ENCODE measurements around the gene PRR23E.

PRR23E gene

GRCh38 chr3:127194601-127195187 is 1.8 kb downstream of the PRR23E start:
- POLR2A ChIA-PET = no interaction called here

GRCh38 chr3:127195417-127195816 is 2.5 kb downstream of the PRR23E start:
- no peak for DNase-seq (ENCODE audit: extremely low spot score)
- TF ChIP-seq ELF4 (IDR thresholded peaks at IDR 0.05) (no peak), PKNOX1 (IDR thresholded peaks at IDR 0.05) (no peak), HDGF (IDR thresholded peaks at IDR 0.05; ENCODE audit: borderline replicate concordance) (no peak), NFRKB (IDR thresholded peaks at IDR 0.05) (no peak), L3MBTL2 (conservative IDR thresholded peaks at IDR 0.05) (no peak), FOXM1 (IDR thresholded peaks at IDR 0.05; ENCODE audit: borderline replicate concordance) (no peak), ZNF384 (IDR thresholded peaks at IDR 0.05) (no peak), FOXK2 (IDR thresholded peaks at IDR 0.05) (no peak), TARDBP (IDR thresholded peaks at IDR 0.05) (no peak), FOXA1 (IDR thresholded peaks at IDR 0.05) (no peak), BHLHE40 (IDR thresholded peaks at IDR 0.05; ENCODE audit: borderline replicate concordance) (no peak), SUZ12 (IDR thresholded peaks at IDR 0.05) (no peak), LEF1 (IDR thresholded peaks at IDR 0.05; ENCODE audit: borderline replicate concordance) (no peak), CTBP1 (IDR thresholded peaks at IDR 0.05; ENCODE audit: borderline replicate concordance) (no peak), SP1 (IDR thresholded peaks at IDR 0.05) (no peak), ARNT (IDR thresholded peaks at IDR 0.05) (no peak)
- ChIA-PET CTCF (no interaction called here), POLR2A (no interaction called here)

More at GRCh38 chr3:127194601-127195187, 1.8 kb downstream of the PRR23E start:
- CTCF ChIA-PET = no interaction called here
- TF ChIP-seq ZNF384 (IDR thresholded peaks at IDR 0.05) (no peak), FOXM1 (IDR thresholded peaks at IDR 0.05; ENCODE audit: borderline replicate concordance) (no peak), TARDBP (IDR thresholded peaks at IDR 0.05) (no peak), FOXA1 (IDR thresholded peaks at IDR 0.05) (no peak), CTBP1 (IDR thresholded peaks at IDR 0.05; ENCODE audit: borderline replicate concordance) (no peak), ARNT (IDR thresholded peaks at IDR 0.05) (no peak), SUZ12 (IDR thresholded peaks at IDR 0.05) (no peak), PKNOX1 (IDR thresholded peaks at IDR 0.05) (no peak), NFRKB (IDR thresholded peaks at IDR 0.05) (no peak), L3MBTL2 (conservative IDR thresholded peaks at IDR 0.05) (no peak)
- DNase-seq (ENCODE audit: extremely low spot score) = no peak

- CTCF ChIA-PET = no interaction called here
- no peak for DNase-seq (ENCODE audit: extremely low spot score)
- TF ChIP-seq FOXK2 (IDR thresholded peaks at IDR 0.05) (no peak), BHLHE40 (IDR thresholded peaks at IDR 0.05; ENCODE audit: borderline replicate concordance) (no peak), ELF4 (IDR thresholded peaks at IDR 0.05) (no peak), ARNT (IDR thresholded peaks at IDR 0.05) (no peak), HDGF (IDR thresholded peaks at IDR 0.05; ENCODE audit: borderline replicate concordance) (no peak), SUZ12 (IDR thresholded peaks at IDR 0.05) (no peak), TARDBP (IDR thresholded peaks at IDR 0.05) (no peak), PKNOX1 (IDR thresholded peaks at IDR 0.05) (no peak), LEF1 (IDR thresholded peaks at IDR 0.05; ENCODE audit: borderline replicate concordance) (no peak), FOXM1 (IDR thresholded peaks at IDR 0.05; ENCODE audit: borderline replicate concordance) (no peak), FOXA1 (IDR thresholded peaks at IDR 0.05) (no peak), ZNF384 (IDR thresholded peaks at IDR 0.05) (no peak), L3MBTL2 (conservative IDR thresholded peaks at IDR 0.05) (no peak), SP1 (IDR thresholded peaks at IDR 0.05) (no peak), NFRKB (IDR thresholded peaks at IDR 0.05) (no peak), CTBP1 (IDR thresholded peaks at IDR 0.05; ENCODE audit: borderline replicate concordance) (no peak)
- POLR2A ChIA-PET = no interaction called here
Measured at GRCh38 chr3:127196002-127196401, 3.1 kb downstream of the PRR23E start.

- ChIA-PET CTCF (no interaction called here), POLR2A (no interaction called here)
- DNase-seq (ENCODE audit: extremely low spot score) = no peak
- TF ChIP-seq HDGF (IDR thresholded peaks at IDR 0.05; ENCODE audit: borderline replicate concordance) (no peak), LEF1 (IDR thresholded peaks at IDR 0.05; ENCODE audit: borderline replicate concordance) (no peak), TARDBP (IDR thresholded peaks at IDR 0.05) (no peak), ARNT (IDR thresholded peaks at IDR 0.05) (no peak), SP1 (IDR thresholded peaks at IDR 0.05) (no peak), NFRKB (IDR thresholded peaks at IDR 0.05) (no peak)
Measured at GRCh38 chr3:127196466-127197299, 3.8 kb downstream of the PRR23E start.

GRCh38 chr3:127197300-127198189 is 4.6 kb downstream of the PRR23E start:
- TF ChIP-seq TARDBP (IDR thresholded peaks at IDR 0.05) (no peak), SUZ12 (IDR thresholded peaks at IDR 0.05) (no peak), ARNT (IDR thresholded peaks at IDR 0.05) (no peak), FOXA1 (IDR thresholded peaks at IDR 0.05) (no peak), FOXM1 (IDR thresholded peaks at IDR 0.05; ENCODE audit: borderline replicate concordance) (no peak), HDGF (IDR thresholded peaks at IDR 0.05; ENCODE audit: borderline replicate concordance) (no peak), CTBP1 (IDR thresholded peaks at IDR 0.05; ENCODE audit: borderline replicate concordance) (no peak), ELF4 (IDR thresholded peaks at IDR 0.05) (no peak), L3MBTL2 (conservative IDR thresholded peaks at IDR 0.05) (no peak)
- POLR2A ChIA-PET = no interaction called here
- DNase-seq (ENCODE audit: extremely low spot score) = no peak
- CTCF ChIA-PET = no interaction called here
